Gastrocnemius medialis (tissue), 4 donors: ENCODE data around the gene IKZF2. TPM values are rescaled to one million over a fixed set of nuclear protein-coding genes. Genes with fewer than 3 reads are reported as not detected.
"Not testable (repeated sequence)": the region's sequence is repeated elsewhere in the genome, so short reads cannot be mapped to it uniquely, and the experiment has no call there.

ENCODE experiments used
- ATAC-seq, 2 donors: fragments of 150-250 bp; one replicate each; pipeline ENCODE4 v1.9.1; 2016
- DNase-seq, 2 donors: peaks; one replicate each; pipeline ENCODE4 v3.0.0-alpha.2; 2019
- H3K27ac ChIP-seq, 4 donors: fragments of 200-600 bp; sonication (generic); 1 replicate in 1 of 4; 2 replicates in 3 of 4; pipeline ENCODE4 v1.5.1; 2016 to 2018; ENCODE audit warnings: mild to moderate bottlenecking in 2 of 4, moderate library complexity in 1 of 4
- H3K27me3 ChIP-seq, 3 donors: fragments of 200-600 bp; sonication (generic) in 2 of 3; 1 replicate in 1 of 3; 2 replicates in 2 of 3; pipeline versions ENCODE4 v1.5.1 to v1.6.0; 2016 to 2019; ENCODE audit warnings: mild to moderate bottlenecking in 1 of 3, moderate library complexity in 1 of 3
- H3K36me3 ChIP-seq, 2 donors: fragments of 200-600 bp; sonication (generic) in 1 of 2; one replicate each; pipeline ENCODE4 v1.5.1; 2017 to 2018
- H3K4me1 ChIP-seq, 2 donors: fragments of 200-600 bp; sonication (generic) in 1 of 2; one replicate each; pipeline ENCODE4 v1.5.1; 2016 to 2017; ENCODE audit warnings: mild to moderate bottlenecking in 2 of 2
- H3K4me3 ChIP-seq, 4 donors: fragments of 200-600 bp; sonication (generic) in 3 of 4; 1 replicate in 1 of 4; 2 replicates in 3 of 4; pipeline ENCODE4 v1.5.1; 2016 to 2019; ENCODE audit warnings: mild to moderate bottlenecking in 2 of 4
- H3K9me3 ChIP-seq, 3 donors: fragments of 200-600 bp; sonication (generic) in 2 of 3; 1 replicate in 1 of 3; 2 replicates in 2 of 3; pipeline ENCODE4 v1.5.1; 2016 to 2019
- CTCF ChIP-seq, 5 experiments: fragments of 450-650 bp in 3 of 5; fragments of 200-600 bp in 2 of 5; sonication (generic) in 2 of 5; IDR thresholded peaks in 4 of 5; conservative IDR thresholded peaks in 1 of 5; 1 replicate in 4 of 5; 2 replicates in 1 of 5; pipeline ENCODE4 v1.5.1; 2016 to 2019; ENCODE audit warnings: antibody characterized with exemption in 5 of 5, mild to moderate bottlenecking in 3 of 5, moderate library complexity in 3 of 5
- POLR2A ChIP-seq, 2 donors: fragments of 450-650 bp; IDR thresholded peaks; one replicate each; pipeline ENCODE4 v1.6.1; 2017; ENCODE audit warnings: antibody characterized with exemption in 2 of 2, mild to moderate bottlenecking in 2 of 2, moderate library complexity in 2 of 2
- in situ Hi-C, 4 donors: fragments of 200-750 bp; cut with MboI; loops; one replicate each; pipeline versions ENCODE4 v1.15.0 to v1.8.0; 2017; ENCODE audit warnings: low sequenced_read_pairs in 4 of 4
- intact Hi-C: fragments of 100-400 bp; cut with DNase I; formaldehyde crosslinking; loops from one replicate; pipeline ENCODE4 v1.15.1; 2023; ENCODE audit warnings: low total_unique reads
- total RNA-seq, 4 donors: library from RNA; depleted of rRNA; stranded (reverse); fragments of >200 nt; gene quantifications; one replicate each; pipeline versions ENCODE4 v1.1.0 to v1.2.3, GENCODE V29; 2016

IKZF2 gene
- total RNA-seq, 4 donors from 2014 or later, result 4.9 to 15.5 (median 6.0) TPM

DNA sequence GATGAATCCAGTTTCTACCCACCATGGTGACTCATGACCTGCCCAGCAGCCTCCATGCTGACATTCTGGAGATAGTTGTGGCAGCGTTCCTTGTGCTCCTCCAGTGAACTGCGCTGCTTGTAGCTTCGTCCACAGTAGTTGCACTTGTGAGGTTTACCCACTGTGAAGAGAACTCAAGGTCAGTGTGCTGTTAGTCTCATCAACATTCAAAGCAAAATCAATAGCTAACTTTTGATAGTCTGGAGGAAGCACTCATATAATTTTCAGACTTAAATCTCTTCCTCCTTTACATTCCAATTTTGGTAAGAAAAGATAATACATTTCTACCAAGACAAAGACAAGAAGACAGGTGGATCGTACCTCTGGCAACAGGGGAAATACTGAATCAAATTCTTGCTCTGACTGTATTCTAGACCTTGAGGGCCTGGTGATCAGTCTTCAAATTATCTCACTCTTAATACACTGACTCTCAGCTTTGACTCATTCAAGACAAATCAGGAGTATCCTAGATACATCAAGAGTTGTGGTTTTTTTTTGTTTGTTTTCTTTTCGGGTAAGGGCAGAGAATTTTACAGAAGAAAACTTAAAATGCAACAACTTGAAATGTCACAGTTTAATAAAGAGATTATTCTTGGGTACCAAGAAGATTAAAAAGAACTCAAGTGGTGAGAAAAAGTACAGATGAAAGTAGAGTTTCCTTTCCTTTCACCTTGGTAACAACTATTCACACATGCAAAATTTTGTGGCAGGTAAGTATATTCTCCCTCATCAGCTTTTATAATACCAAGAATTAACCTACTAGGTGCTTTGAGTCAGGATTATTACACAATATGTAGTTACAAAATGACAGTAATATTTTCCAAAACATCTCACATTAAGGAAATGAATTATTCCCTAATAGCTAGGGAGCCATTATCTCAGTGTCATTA is 129.2 kb downstream of the IKZF2 start:
- intact Hi-C loops (no loop called here), in situ Hi-C loops (no loop called here)
- ATAC-seq (no peak), DNase-seq (no peak)
- no peak for TF ChIP-seq CTCF (IDR thresholded peaks at IDR 0.05 in 4 of 5, conservative IDR thresholded peaks at IDR 0.05 in 1 of 5)
- no peak for TF ChIP-seq POLR2A (IDR thresholded peaks at IDR 0.05)
- Histone ChIP-seq H3K27ac (no peak overlapping the region), H3K36me3 (peaks cover 0 to 6% of the 10 kb centered on the region in 2 donors), H3K4me3 (no peak overlapping the region), H3K4me1 (no peaks in the 10 kb centered on the region), H3K9me3 (no peaks in the 10 kb centered on the region), H3K27me3 (no peaks in the 10 kb centered on the region)

- DNase-seq, in situ Hi-C loops, H3K36me3 ChIP-seq, H3K27me3 ChIP-seq, H3K27ac ChIP-seq, ATAC-seq, H3K4me3 ChIP-seq, H3K9me3 ChIP-seq, intact Hi-C loops, H3K4me1 ChIP-seq: not testable (repeated sequence)
Observed at GRCh38 chr2:213020913-213021312, 130.5 kb downstream of the IKZF2 start.

DNA sequence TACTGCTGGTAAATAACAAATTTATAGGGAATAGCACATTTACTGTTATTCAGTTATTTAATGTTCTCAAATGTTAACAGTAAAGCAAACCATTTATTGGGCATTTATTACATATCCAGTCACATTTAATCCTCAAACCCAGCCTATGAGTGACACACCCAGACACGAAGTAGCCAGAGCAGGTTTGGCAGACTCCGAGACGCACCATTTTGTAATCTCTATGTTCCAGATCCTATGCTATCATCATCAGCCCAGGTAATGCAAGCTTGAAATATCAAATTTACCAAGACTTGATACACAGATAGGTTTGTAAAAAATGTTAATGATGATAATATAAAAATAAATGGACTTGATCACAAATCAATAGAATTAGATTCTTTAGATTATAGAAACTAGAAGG is 131.1 kb downstream of the IKZF2 start:
- no peak for ATAC-seq
- H3K27ac ChIP-seq, result no peak overlapping the region
- no peaks in the 10 kb centered on the region for H3K9me3 ChIP-seq
- TF ChIP-seq POLR2A (IDR thresholded peaks at IDR 0.05) (no peak), CTCF (IDR thresholded peaks at IDR 0.05 in 4 of 5, conservative IDR thresholded peaks at IDR 0.05 in 1 of 5) (no peak)
- in situ Hi-C loops (no loop called here), intact Hi-C loops (no loop called here)
- H3K4me3 ChIP-seq, result no peak overlapping the region
- H3K27me3 ChIP-seq, result no peaks in the 10 kb centered on the region
- H3K4me1 ChIP-seq, result no peaks in the 10 kb centered on the region
- peaks cover 0 to 6% of the 10 kb centered on the region in 2 donors for H3K36me3 ChIP-seq
- no peak for DNase-seq

DNA sequence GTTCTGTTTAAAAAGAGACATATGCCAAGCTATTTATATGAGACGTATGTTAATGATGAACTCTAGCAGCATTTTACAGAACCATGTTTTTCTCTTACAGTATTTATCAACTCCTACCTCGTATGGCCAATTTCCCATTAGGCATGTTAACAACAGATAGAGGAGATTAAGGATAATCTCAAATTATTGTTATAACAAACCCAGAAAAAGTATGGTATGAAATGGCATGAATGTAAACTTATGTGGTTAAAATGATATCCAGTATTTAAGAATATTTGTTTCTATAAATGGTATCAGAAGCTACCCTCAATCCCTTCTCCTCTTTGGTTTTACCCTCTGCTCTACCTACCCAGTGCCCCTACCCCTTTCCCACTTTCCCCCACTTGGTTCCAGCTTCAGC is 132.0 kb downstream of the IKZF2 start:
- intact Hi-C loops, result no loop called here

More for the DNA sequence above, 132.0 kb downstream of the IKZF2 start:
- H3K27me3 ChIP-seq, result no peaks in the 10 kb centered on the region
- no peaks in the 10 kb centered on the region for H3K4me1 ChIP-seq
- H3K36me3 ChIP-seq, result peaks cover 0 to 6% of the 10 kb centered on the region in 2 donors
- no peaks in the 10 kb centered on the region for H3K9me3 ChIP-seq
- TF ChIP-seq POLR2A (IDR thresholded peaks at IDR 0.05) (no peak), CTCF (IDR thresholded peaks at IDR 0.05 in 4 of 5, conservative IDR thresholded peaks at IDR 0.05 in 1 of 5) (no peak)
- ATAC-seq, result no peak
- H3K27ac ChIP-seq, result no peak overlapping the region
- no peak for DNase-seq
- H3K4me3 ChIP-seq, result no peak overlapping the region
- in situ Hi-C loops, result no loop called here
